H7 (cell line): Measurements from ENCODE around the gene ZNF213. TPM values are rescaled to one million over a fixed set of nuclear protein-coding genes. Genes with fewer than 3 reads are reported as not detected.
"Not testable (repeated sequence)": the region's sequence is repeated elsewhere in the genome, so short reads cannot be mapped to it uniquely, and the experiment has no call there.

Experiments
- DNase-seq: peaks from one replicate; pipeline ENCODE4 v3.0.0; 2012
- H3K27me3 ChIP-seq: 2 replicates; pipeline ENCODE4 v1.6.0; 2011; ENCODE audit warnings: mild to moderate bottlenecking, low read length; ENCODE audit not compliant: control insufficient read depth, insufficient read depth
- H3K36me3 ChIP-seq: replicated peaks from 2 replicates; pipeline ENCODE4 v1.5.1; 2011; ENCODE audit warnings: low read length; ENCODE audit not compliant: control insufficient read depth, insufficient read depth
- H3K4me3 ChIP-seq: 2 replicates; pipeline ENCODE4 v1.5.1; 2011; ENCODE audit warnings: low read depth, mild to moderate bottlenecking, control low read depth, low read length, moderate library complexity; ENCODE audit not compliant: insufficient read depth
- total RNA-seq: library from RNA; depleted of rRNA; stranded (reverse); fragments of >200 nt; shearing (Covaris generic); gene quantifications from 2 replicates; pipeline ENCODE4 v1.2.3, GENCODE V29; 2014

The ZNF213 gene
- total RNA-seq, 1 experiment from 2014 or later = 5.5 TPM

DNA sequence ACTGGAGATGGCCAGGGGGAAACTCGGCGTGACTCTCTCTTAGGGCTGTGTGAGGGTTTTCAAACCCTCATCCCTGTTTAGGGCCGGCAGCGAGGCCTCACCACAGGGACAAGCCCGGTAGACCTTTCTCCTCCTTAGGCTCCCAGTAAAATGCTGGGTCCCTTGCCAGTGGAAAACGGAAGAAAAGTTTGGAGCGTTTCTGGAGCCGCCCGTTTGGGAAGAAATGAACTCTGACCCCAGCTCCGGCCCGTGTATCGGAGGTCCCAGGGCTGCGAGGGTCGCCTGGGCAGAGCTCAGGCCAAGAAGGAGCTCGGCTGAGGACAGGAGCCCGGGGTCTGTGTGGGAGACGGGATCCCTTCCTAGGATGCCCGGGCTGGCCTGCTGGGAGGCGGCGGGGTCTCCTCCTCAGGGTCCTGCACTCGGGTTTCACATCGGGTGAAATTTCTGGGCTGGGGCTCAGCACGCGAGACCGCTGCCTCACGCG is 23.2 kb downstream of the ZNF213 start:
- Histone ChIP-seq H3K4me3 (peak overlapping the region; percentile 75), H3K27me3 (peaks cover 12% of the 10 kb centered on the region), H3K36me3 (no peaks in the 10 kb centered on the region)
- DNase-seq = peak; percentile 85

DNA sequence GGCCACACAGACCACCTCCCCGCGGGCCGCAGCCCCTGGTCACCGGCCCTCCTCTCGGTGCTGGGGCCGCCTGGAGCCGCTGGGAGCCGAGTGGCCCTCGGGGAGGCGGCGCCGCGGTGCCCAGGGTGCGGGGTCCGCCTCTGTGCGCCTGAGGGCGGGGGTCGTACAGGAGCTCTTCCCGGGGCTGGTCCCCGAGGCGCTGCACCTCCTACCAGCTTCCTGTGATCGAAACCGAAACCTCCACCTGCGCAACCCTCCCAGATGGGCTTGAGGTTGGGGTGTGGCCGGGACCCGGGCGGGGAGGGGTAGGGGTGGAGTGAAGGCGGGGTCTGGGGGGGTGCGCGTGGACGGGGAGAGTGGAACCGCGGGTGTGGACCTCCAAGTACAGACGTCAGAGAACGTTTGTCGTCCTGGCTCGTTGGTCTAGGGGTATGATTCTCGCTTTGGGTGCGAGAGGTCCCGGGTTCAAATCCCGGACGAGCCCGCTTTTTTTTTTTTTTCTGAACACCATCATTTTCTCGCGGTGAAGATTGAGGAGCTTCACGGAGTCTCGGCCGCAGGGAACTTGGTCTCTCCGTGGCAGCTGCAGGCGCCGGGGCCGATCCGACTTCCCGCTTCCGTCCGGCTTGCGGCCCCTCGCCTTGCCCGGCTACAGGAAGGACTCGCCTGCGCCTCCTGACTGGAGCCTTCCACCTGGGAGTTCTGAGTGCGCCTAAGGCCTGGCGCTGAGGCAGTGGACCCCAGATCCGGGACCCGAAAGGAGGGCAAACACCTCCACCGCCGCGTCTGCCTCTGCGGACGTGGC is 23.9 kb downstream of the ZNF213 start:
- Histone ChIP-seq H3K27me3 (peaks cover 12% of the 10 kb centered on the region), H3K36me3 (no peaks in the 10 kb centered on the region), H3K4me3 (peak overlapping the region; percentile 75)
- DNase-seq = peak; percentile 99

DNA sequence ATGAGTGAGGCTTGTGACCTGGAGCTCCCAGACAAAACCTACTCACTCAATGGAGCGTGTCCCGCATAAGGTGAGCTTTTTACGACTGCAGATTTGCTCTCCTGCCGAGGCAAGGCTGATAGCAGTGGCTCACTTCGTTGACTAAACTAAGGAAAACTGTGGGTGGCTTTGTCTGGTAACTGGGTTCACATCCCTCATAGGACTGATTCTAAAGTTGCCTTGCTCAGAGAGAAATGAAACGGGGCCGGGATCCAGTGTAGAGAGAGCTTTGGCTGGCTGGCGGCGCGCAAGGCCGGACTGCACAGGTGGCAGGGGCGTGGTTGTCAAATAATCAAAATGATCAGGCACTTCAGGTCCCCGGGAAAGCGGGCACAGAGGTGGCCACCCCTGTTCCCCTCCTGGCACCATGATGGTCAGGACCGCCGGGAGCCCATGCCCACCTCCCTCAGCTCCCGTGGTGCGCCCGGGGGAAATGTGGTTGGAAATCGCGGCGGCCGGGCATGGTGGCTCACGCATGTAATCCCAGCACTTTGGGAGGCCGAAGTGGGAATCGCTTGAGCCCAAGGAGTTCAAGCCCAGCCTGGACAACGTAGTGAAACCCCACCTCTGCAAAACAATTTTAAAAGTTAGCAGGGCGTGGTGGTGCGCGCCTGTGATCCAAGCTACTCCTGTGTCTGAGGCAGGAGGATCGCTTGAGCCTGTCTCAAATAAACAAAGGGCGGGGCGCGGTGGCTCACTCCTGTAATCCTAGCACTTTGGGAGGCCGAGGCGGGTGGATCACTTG is 26.6 kb downstream of the ZNF213 start:
- Histone ChIP-seq H3K4me3 (no peak overlapping the region), H3K36me3 (no peaks in the 10 kb centered on the region), H3K27me3 (peaks cover 10% of the 10 kb centered on the region)
- DNase-seq = peak; percentile 52

DNA sequence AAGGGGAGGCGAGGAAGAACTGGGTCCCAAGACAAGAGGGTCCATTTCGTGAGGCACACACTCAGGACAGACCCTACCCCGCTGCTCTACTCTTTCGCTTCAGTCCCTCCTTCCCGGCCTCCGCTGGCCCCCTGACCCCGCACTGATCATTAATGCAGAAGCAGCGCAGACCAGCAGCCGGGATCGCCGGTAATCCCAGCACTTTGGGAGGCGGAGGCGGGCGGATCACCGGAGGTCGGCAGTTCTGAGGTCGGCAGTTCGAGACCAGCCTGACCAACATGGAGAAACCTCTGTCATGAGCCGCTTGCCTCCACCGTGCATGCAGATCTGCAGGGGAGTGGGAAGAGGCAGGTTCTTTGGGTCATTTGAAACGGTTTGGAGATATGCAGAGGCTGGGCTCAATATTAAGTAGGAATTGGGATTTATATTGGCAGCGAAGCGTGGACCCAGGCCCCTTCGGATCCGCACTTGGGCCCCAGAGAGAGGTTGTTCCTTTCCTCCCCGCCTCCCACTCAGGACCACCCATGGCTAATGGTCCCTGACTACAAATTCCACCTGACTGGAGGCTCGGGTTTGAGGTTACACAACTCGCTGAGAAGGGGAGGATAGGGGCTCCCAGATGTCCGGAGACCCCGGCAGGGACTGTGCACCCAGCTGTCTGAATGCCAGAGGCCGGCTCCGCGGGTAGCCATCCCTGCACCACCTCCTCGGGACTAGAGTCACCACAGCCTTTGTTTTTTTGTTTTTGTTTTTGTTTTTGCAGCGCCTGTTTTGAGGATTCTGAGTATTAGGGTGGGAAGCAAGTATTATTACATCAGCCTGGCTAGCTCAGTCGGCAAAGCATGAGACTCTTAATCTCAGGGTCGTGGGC is 29.5 kb downstream of the ZNF213 start:
- DNase-seq = peak; percentile 26
- Histone ChIP-seq H3K27me3 (peaks cover 2% of the 10 kb centered on the region), H3K4me3 (no peak overlapping the region), H3K36me3 (no peaks in the 10 kb centered on the region)

DNA sequence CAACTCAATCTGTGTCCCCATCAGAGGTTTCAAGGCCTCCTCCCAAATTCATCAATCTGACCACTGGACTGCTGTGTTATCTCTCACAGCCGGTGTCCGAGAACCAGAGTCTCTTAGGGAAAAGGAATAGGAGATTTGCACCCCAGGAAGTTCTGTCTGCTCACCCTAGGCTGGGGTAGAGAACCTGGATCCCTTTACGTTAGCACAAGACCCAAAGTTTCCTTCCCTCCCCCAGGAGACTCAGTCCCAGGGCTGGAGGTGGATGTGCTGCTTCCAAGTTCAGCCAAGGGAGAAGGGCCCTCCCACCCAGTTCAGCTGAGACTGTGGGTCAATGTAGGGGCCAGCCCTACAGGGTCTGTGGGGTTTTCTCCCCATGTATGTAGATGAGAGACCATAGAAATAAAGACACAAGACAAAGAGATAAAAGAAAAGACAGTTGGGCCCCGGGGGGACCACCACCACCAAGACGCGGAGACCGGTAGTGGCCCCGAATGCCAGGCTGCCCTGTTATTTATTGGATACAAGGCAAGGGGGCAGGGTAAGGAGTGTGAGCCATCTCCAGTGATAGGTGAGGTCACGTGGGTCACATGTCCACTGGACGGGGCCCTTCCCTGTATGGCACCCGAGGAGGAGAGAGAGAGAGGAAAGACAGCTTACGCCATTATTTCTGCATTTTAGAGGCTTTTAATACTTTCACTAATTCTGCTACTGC is 30.4 kb downstream of the ZNF213 start:
- H3K27me3 ChIP-seq = peaks cover 4% of the 10 kb centered on the region
- no peaks in the 10 kb centered on the region for H3K36me3 ChIP-seq
- no peak overlapping the region for H3K4me3 ChIP-seq
- DNase-seq = peak; percentile 19

DNA sequence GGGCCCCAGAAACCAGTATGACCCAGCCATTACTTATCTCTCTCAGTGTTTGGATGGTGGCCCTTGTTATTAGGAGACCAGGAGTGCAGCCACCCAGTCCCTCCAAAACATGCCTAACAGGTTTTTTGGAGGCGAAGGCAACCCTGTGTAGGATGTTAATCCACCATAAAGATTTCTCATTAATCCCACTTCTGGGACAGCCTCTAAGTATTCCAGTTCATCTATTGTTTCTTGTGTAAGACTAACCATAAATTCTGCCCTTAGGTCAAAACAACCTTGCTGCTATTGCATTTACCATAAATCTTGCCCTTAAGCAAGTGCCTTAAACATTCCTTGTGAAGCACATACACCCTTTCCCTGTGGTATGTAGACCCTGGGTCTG is 31.7 kb downstream of the ZNF213 start:
- Histone ChIP-seq H3K4me3 (no peak overlapping the region), H3K36me3 (no peaks in the 10 kb centered on the region), H3K27me3 (peaks cover 14% of the 10 kb centered on the region)
- DNase-seq = no peak

DNA sequence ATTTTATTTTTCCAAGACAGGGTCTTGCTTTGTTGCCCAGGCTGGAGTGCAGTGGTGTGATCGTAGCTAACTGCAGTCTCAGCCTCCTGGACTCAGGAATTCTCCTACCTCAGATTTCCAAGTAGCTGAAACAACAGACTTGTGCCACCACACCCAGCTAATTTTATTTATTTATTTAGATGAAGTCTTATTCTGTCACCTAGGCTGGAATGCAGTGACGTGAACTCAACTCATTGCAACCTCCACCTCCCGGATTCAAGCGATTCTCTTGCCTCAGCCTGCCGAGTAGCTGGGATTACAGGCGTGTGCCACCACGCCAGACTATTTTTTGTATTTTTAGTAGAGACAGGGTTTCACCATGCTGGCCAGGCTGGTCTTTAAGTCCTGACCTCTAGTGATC is 33.9 kb downstream of the ZNF213 start:
- not testable (repeated sequence) for H3K4me3 ChIP-seq, DNase-seq, H3K36me3 ChIP-seq
- peaks cover 14% of the 10 kb centered on the region for H3K27me3 ChIP-seq

DNA sequence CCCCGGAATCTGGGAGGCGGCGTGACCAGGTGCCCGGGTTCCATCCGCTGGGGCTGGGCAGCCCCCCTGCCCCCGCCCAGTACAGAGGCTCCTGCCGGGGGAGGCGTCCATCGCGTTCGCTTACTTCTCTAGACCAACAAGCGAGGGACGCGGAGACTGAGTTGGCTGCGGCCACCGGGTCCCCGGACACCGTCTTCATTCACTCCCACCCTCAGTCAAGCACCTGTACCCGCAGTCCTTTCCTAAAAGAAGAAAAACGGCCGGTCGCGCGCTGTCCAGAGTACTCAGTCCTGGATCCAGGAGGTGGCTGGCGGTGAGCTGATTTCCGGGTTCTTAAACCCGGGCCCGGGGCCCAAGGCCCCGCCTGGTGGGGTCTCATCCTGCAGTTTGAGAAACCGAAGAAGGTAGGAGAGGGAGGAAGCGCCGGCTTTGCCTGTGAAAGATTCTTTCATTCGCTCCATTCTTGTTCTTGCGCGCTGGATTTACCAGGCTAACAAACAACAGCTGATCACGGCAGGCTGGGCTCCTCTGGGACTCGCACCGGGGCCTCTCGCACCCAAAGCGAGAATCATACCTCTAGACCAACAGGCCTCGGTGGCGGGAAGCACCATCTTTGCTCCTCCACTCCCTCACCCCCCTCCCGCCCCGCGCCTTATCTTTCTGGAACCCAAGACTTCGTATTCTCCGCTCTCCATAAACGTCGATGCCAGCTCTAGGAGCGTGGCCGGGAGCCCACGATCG is 35.8 kb downstream of the ZNF213 start:
- peak; percentile 77 for DNase-seq

DNA sequence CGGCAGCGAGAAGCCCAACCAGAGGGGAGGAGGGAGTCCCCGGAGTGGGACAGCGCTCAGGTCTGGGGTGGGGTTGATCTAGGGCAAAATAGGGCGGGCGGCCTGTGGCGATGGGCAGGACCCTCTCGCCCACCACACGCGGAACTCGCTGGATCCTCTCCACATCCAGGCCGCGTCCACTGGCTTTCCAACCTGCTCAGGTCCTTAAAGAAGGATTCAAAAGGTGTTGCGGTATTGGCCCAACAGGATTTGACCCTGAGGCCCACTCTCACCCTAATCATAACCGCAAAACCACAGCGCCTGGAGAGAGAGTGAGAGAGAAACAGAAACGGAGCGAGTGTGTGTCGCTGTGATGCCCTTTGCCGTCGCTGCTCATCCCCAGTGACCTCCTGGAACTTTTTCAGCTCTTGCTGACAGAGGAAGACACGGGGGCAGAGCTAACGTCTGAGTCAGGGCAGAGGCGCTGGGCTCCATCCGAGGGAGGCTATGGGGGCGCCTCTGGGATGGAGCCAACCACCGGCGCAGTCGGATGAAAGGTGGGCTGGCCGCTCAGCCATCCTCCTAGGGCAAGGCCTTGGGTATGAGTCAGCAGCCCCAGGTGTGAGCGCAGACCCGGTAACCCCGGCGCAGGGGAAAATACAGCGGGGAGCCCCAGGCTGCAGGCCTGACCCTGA is 36.5 kb downstream of the ZNF213 start:
- peak; percentile 91 for DNase-seq
- Histone ChIP-seq H3K27me3 (peaks cover 26% of the 10 kb centered on the region), H3K4me3 (peak overlapping the region; percentile 58), H3K36me3 (no peaks in the 10 kb centered on the region)

More for the DNA sequence above, 35.8 kb downstream of the ZNF213 start:
- Histone ChIP-seq H3K36me3 (no peaks in the 10 kb centered on the region), H3K4me3 (peak overlapping the region; percentile 58), H3K27me3 (peaks cover 23% of the 10 kb centered on the region)

DNA sequence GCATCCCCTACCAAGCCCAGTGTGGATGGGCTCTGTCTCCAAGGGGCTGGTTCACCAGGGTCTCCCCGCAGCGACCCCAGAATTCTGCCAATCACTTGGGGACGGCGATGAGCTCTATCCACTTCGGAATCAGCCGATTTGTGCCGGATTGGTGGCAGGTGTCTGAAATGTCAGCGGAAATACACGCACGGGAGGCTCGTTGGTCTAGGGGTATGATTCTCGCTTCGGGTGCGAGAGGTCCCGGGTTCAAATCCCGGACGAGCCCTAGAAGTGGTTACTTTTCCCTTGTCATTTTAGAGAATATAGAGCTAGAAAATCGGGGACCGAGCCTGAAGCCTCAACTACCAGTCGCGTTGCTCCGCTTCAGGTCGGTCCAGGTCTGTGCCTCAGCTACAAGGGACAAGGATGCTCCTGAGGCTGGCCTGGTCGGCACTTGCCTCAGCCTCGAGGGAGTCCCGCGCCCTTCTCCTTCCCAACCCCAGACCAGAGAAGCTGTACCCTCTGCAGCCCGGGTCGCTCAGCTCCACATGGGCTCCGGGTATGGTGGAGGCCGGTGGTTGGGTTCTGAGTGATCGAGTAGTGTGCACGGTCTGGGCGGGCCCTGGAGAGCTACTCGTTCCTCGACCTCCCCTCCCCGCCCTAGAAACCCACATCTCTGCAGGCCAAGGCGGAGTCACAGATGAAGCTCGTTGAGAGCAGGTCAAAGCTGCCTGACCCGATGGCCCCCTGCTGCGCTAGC is 37.2 kb downstream of the ZNF213 start:
- Histone ChIP-seq H3K36me3 (no peaks in the 10 kb centered on the region), H3K4me3 (peak overlapping the region; percentile 58), H3K27me3 (peaks cover 26% of the 10 kb centered on the region)
- peak; percentile 79 for DNase-seq

DNA sequence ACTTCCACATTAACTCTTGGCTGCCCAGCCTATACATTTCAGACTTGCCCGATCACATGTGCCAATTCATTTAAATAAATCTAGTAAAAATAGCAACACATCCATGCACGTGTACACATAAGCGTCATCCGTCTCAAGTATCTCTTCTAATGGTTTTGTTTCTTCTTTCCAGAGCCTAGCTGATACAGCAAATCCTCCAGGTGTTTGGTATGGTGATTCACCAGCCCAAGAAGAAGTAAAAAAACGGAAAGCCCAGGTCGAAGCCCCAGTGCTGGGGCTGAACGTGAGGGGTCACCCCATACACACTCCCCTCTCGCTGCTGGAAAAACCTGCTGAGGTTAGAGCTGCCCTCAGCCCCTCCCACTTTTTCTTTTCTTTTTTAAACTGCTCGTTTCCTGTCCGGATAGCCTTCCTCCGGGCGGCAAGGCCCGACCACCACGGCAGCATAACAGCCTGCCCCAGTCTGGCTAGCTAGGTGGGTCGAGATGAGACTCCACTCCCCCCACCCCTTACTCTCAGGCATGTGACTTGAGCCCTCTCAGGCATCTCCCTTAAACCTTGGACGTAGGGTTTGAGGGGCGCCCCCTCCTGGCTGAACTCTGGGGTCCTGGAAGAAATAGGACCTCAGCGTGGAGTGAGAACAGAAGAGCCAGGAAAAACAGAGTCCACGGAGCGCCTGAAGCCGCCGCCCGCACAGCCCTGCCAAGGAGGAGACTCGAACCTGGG is 39.2 kb downstream of the ZNF213 start:
- peak; percentile 92 for DNase-seq
- peaks cover 26% of the 10 kb centered on the region for H3K27me3 ChIP-seq
- no peaks in the 10 kb centered on the region for H3K36me3 ChIP-seq
- H3K4me3 ChIP-seq = peak overlapping the region; percentile 53

DNA sequence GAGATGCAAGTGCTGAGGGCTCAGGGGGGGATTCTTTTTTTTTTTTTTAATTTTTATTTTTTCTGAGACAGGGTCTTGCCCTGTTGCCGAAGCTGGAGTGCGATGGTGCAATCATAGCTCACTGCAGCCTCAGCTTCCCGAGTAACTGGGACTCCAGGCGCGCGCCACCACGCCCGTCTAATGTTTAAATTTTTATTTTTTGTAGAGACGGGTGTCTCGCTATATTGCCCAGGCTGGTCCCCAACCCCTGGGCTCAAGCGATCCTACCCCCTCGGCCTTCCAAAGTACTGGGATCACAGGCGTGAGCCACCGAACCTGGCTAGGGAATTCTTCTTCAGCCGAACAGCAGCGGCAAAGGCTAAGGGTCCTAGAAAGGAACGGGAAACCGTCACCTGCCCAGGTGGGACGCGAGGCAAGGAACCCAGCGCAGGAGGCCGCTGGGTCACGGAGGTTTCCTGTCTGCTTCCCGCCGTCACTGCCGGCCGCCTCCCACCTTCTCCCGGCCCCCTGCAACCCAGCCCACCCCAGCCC is 39.9 kb downstream of the ZNF213 start:
- no peak for DNase-seq

More for the DNA sequence above, 39.9 kb downstream of the ZNF213 start:
- H3K4me3 ChIP-seq = peak overlapping the region; percentile 53
- peaks cover 26% of the 10 kb centered on the region for H3K27me3 ChIP-seq
- H3K36me3 ChIP-seq = no peaks in the 10 kb centered on the region
